Lower lobe of right lung (tissue), 2 donors: ENCODE results near the gene TBRG4. TPM values are rescaled to one million over a fixed set of nuclear protein-coding genes. Genes with fewer than 3 reads are reported as not detected.

ENCODE experiments used
- ATAC-seq, 2 donors: fragments of 200-7000 bp; cut with Tn5 transposase; one replicate each; pipeline ENCODE4 v1.9.1; 2020 to 2022; ENCODE audit warnings: mild to moderate bottlenecking in 2 of 2, moderate library complexity in 2 of 2
- DNase-seq: peaks from one replicate; pipeline ENCODE4 v3.0.0-alpha.2; 2020
- H3K27ac ChIP-seq: fragments of 200-600 bp; one replicate; pipeline ENCODE4 v1.8.0; 2022
- H3K27me3 ChIP-seq: fragments of 200-600 bp; one replicate; pipeline ENCODE4 v1.8.0; 2022; ENCODE audit warnings: low read depth
- H3K36me3 ChIP-seq: fragments of 200-600 bp; one replicate; pipeline ENCODE4 v1.8.0; 2022; ENCODE audit warnings: mild to moderate bottlenecking
- H3K4me1 ChIP-seq: fragments of 200-600 bp; one replicate; pipeline ENCODE4 v1.8.0; 2022
- H3K4me3 ChIP-seq: fragments of 200-600 bp; one replicate; pipeline ENCODE4 v1.8.0; 2022; ENCODE audit warnings: mild to moderate bottlenecking
- H3K9me3 ChIP-seq: fragments of 200-600 bp; one replicate; pipeline ENCODE4 v1.8.0; 2022
- intact Hi-C: fragments of 100-400 bp; cut with DNase I; formaldehyde crosslinking; loops from one replicate; pipeline ENCODE4 v1.11.0; 2022
- total RNA-seq: library from RNA; stranded (reverse); fragmentation: NEBNext Ultra II Directional; extraction: Animal tissue kit (Norgen Biotek cat#: 25700); gene quantifications from one replicate; pipeline ENCODE4 v1.2.1, GENCODE V29; 2021
- TF ChIP-seq, protein P1 (sequence below): fragments of 200-600 bp; IDR thresholded peaks from one replicate; pipeline ENCODE4 v1.8.0; 2022; ENCODE audit warnings: antibody characterized with exemption, mild to moderate bottlenecking
- donor health status: DM: no; HTN: yes; CAD: no; lungs with severe emphysema.

The TBRG4 gene
- total RNA-seq, 1 donor from 2014 or later, result 54.3 TPM

GRCh38 chr7:45112648-45113047 lies 1.2 kb upstream of the TBRG4 start:
- TF ChIP-seq, protein P1, sequence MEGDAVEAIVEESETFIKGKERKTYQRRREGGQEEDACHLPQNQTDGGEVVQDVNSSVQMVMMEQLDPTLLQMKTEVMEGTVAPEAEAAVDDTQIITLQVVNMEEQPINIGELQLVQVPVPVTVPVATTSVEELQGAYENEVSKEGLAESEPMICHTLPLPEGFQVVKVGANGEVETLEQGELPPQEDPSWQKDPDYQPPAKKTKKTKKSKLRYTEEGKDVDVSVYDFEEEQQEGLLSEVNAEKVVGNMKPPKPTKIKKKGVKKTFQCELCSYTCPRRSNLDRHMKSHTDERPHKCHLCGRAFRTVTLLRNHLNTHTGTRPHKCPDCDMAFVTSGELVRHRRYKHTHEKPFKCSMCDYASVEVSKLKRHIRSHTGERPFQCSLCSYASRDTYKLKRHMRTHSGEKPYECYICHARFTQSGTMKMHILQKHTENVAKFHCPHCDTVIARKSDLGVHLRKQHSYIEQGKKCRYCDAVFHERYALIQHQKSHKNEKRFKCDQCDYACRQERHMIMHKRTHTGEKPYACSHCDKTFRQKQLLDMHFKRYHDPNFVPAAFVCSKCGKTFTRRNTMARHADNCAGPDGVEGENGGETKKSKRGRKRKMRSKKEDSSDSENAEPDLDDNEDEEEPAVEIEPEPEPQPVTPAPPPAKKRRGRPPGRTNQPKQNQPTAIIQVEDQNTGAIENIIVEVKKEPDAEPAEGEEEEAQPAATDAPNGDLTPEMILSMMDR, result no peak
- Histone ChIP-seq H3K4me3 (peak overlapping the region; percentile 82), H3K4me1 (peaks cover 39% of the 10 kb centered on the region), H3K27ac (peak overlapping the region; percentile 97), H3K36me3 (peaks cover 18% of the 10 kb centered on the region), H3K27me3 (no peaks in the 10 kb centered on the region), H3K9me3 (no peaks in the 10 kb centered on the region)
- ATAC-seq (no peak), DNase-seq (no peak)
- intact Hi-C loops, result no loop called here

GRCh38 chr7:45108863-45109262 lies 2.6 kb downstream of the TBRG4 start:
- ATAC-seq, result no peak
- H3K9me3 ChIP-seq, result no peaks in the 10 kb centered on the region
- H3K27ac ChIP-seq, result no peak overlapping the region
- peaks cover 47% of the 10 kb centered on the region for H3K4me1 ChIP-seq
- intact Hi-C loops, result no loop called here
- peak; percentile 18 for DNase-seq
- peaks cover 56% of the 10 kb centered on the region for H3K36me3 ChIP-seq
- no peak overlapping the region for H3K4me3 ChIP-seq
- TF ChIP-seq, protein P1, result no peak
- H3K27me3 ChIP-seq, result no peaks in the 10 kb centered on the region

DNA sequence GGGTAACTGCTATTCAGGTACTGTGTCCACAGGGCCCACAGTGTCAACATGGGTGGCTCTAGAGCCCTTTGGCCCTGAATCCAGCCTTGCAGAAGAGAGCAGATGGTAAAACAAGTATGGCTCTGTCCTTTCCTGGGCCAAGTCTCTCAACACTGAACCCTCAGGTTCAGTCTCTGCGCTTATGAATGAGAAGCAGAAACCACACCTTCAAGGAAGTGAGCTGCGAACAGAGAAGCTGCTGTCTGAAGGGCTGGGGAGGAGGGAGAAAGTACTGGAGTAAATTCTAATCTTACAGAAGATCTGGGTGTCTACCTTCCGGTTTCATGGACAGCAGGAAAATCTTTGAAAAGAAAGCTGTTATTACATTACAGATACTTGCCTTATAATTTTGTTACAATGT lies 4.1 kb downstream of the TBRG4 start:
- intact Hi-C loops, result no loop called here
- Histone ChIP-seq H3K36me3 (peaks cover 71% of the 10 kb centered on the region), H3K4me1 (peaks cover 43% of the 10 kb centered on the region), H3K4me3 (no peak overlapping the region), H3K27me3 (no peaks in the 10 kb centered on the region), H3K9me3 (no peaks in the 10 kb centered on the region), H3K27ac (no peak overlapping the region)
- DNase-seq, result no peak
- TF ChIP-seq, protein P1, result no peak
- ATAC-seq, result no peak

DNA sequence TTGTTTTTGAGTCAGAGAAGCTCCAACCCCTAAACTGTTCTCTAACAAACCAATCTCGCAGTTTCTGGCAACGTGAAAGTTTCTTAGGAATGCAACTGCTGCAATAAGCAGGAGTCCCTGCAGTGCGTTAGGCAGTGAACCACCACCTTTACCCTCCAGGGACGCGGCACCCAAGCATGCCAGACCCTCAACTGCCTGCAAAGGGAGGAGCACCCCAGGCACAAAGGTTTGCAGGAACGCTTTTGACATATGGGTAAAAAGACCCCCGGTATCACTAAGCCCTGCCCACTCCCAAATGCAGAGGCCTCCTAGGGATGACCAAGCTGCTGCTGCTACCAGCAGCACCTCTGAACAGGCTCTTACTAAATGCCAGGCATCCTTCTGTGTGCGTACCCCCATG lies 4.7 kb downstream of the TBRG4 start:
- Histone ChIP-seq H3K4me3 (no peak overlapping the region), H3K27me3 (no peaks in the 10 kb centered on the region), H3K9me3 (no peaks in the 10 kb centered on the region), H3K36me3 (peaks cover 76% of the 10 kb centered on the region), H3K4me1 (peaks cover 39% of the 10 kb centered on the region), H3K27ac (no peak overlapping the region)
- intact Hi-C loops, result no loop called here
- TF ChIP-seq, protein P1, result no peak
- DNase-seq (peak; percentile 15), ATAC-seq (no peak)

GRCh38 chr7:45105588-45106188 lies 5.8 kb downstream of the TBRG4 start:
- TF ChIP-seq, protein P1, result no peak
- ATAC-seq (no peak), DNase-seq (peak; percentile 27)
- Histone ChIP-seq H3K36me3 (peaks cover 87% of the 10 kb centered on the region), H3K4me1 (peaks cover 35% of the 10 kb centered on the region), H3K4me3 (no peak overlapping the region), H3K27me3 (no peaks in the 10 kb centered on the region), H3K9me3 (no peaks in the 10 kb centered on the region), H3K27ac (no peak overlapping the region)
- intact Hi-C loops, result no loop called here
